Kidney (tissue), 14 donors: ENCODE results near the gene CTIF. TPM values are rescaled to one million over a fixed set of nuclear protein-coding genes. Genes with fewer than 3 reads are reported as not detected.

Experiments used
- DNase-seq, 5 donors: peaks; one replicate each; pipeline ENCODE4 v3.0.0-alpha.2; 2013 to 2020
- FAIRE-seq: peaks from 2 replicates; lab custom pipeline; 2012; peaks lifted over from hg19 to GRCh38; lab: Jason Lieb, UNC
- H3K27ac ChIP-seq, 2 donors: one replicate each; pipeline ENCODE4 v1.7.0; 2013; ENCODE audit warnings: low read depth in 2 of 2, low read length in 2 of 2, inconsistent platforms in 1 of 2
- H3K27me3 ChIP-seq: one replicate; pipeline ENCODE4 v1.7.1; 2013; ENCODE audit warnings: low read length, inconsistent platforms; ENCODE audit not compliant: control insufficient read depth, insufficient read depth
- H3K36me3 ChIP-seq, 3 donors: one replicate each; pipeline versions ENCODE4 v1.7.0 to v1.7.1; 2013; ENCODE audit warnings: low read length in 3 of 3, control low read depth in 1 of 3, inconsistent platforms in 1 of 3; ENCODE audit not compliant: insufficient read depth in 3 of 3, control insufficient read depth in 2 of 3
- H3K4me1 ChIP-seq, 3 donors: one replicate each; pipeline versions ENCODE4 v1.7.0 to v1.7.1; 2013; ENCODE audit warnings: low read length in 3 of 3, inconsistent platforms in 1 of 3, low read depth in 1 of 3; ENCODE audit not compliant: control insufficient read depth in 2 of 3, insufficient read depth in 2 of 3
- H3K4me3 ChIP-seq, 3 donors: one replicate each; pipeline versions ENCODE4 v1.7.0 to v1.8.1; 2013; ENCODE audit warnings: low read length in 3 of 3, control low read depth in 1 of 3, inconsistent platforms in 1 of 3
- H3K9ac ChIP-seq, 3 donors: one replicate each; pipeline versions ENCODE4 v1.7.0 to v1.7.1; 2013; ENCODE audit warnings: low read length in 3 of 3, control low read depth in 1 of 3, inconsistent platforms in 1 of 3
- H3K9me3 ChIP-seq, 3 donors: one replicate each; pipeline versions ENCODE4 v1.7.0 to v1.7.1; 2013; ENCODE audit warnings: low read length in 3 of 3, control low read depth in 1 of 3, inconsistent platforms in 1 of 3; ENCODE audit not compliant: control insufficient read depth in 2 of 3, insufficient read depth in 1 of 3
- CTCF ChIP-seq: IDR thresholded peaks from 3 replicates; pipeline ENCODE4 v1.5.1; 2012; ENCODE audit warnings: mild to moderate bottlenecking, moderate library complexity, borderline replicate concordance; ENCODE audit not compliant: insufficient read depth; ENCODE audit errors: extremely low read depth
- intact Hi-C: fragments of 100-400 bp; cut with DNase I; formaldehyde crosslinking; loops from one replicate; pipeline ENCODE4 v1.11.1; 2022
- polyA plus RNA-seq: library from polyadenylated mRNA; stranded (reverse); fragments of 350-450 nt; fragmentation: Illumina TruSeq; extraction: RNeasy Lipid Tissue Mini Kit (QIAGEN cat#74804); gene quantifications from one replicate; pipeline ENCODE4 v1.2.3, GENCODE V29; 2014; ENCODE audit warnings: low read depth, low replicate concordance; ENCODE audit not compliant: insufficient read depth
- total RNA-seq: library from RNA; stranded (reverse); fragmentation: NEBNext Ultra II Directional; extraction: Animal tissue kit (Norgen Biotek cat#: 25700); gene quantifications from one replicate; pipeline ENCODE4 v1.2.1, GENCODE V29; 2021
- donor health status: control.
- donor health status: control.
- donor health status: control.
- donor health status: control.
- donor health status: control.
- donor health status: DM: yes; HTN: yes; CAD: no.
- donor health status: Normal renal cell carcinoma (clear cell type).

Gene CTIF
- total and polyA plus RNA-seq, 2 donors from 2014 or later, result 37.3 to 41.9 TPM

- Histone ChIP-seq H3K27ac (no peak overlapping the region), H3K9me3 (no peaks in the 10 kb centered on the region), H3K27me3 (no peaks in the 10 kb centered on the region), H3K36me3 (no peaks in the 10 kb centered on the region), H3K4me1 (no peaks in the 10 kb centered on the region), H3K4me3 (no peak overlapping the region), H3K9ac (no peak overlapping the region)
- FAIRE-seq (no peak), DNase-seq (peak in 4 of 5 donors; percentile 4 to 64 (median 54))
- intact Hi-C loops, result no loop called here
- no peak for TF ChIP-seq CTCF
Measured at GRCh38 chr18:48600456-48601090, 61.7 kb downstream of the CTIF start.

GRCh38 chr18:48601343-48601742, 62.5 kb downstream of the CTIF start:
- no peak for TF ChIP-seq CTCF
- no peaks in the 10 kb centered on the region for H3K9me3 ChIP-seq
- H3K9ac ChIP-seq, result no peak overlapping the region
- DNase-seq (peak in 1 of 5 donors; percentile 22), FAIRE-seq (no peak)
- H3K27ac ChIP-seq, result no peak overlapping the region
- no peaks in the 10 kb centered on the region for H3K27me3 ChIP-seq
- H3K4me3 ChIP-seq, result no peak overlapping the region
- no peaks in the 10 kb centered on the region for H3K36me3 ChIP-seq
- intact Hi-C loops, result no loop called here
- H3K4me1 ChIP-seq, result no peaks in the 10 kb centered on the region

- Histone ChIP-seq H3K9ac (no peak overlapping the region), H3K27ac (no peak overlapping the region), H3K4me1 (peaks cover 0 to 6% (median 0%) of the 10 kb centered on the region in 3 donors), H3K27me3 (no peaks in the 10 kb centered on the region), H3K36me3 (no peaks in the 10 kb centered on the region), H3K4me3 (no peak overlapping the region), H3K9me3 (no peaks in the 10 kb centered on the region)
- intact Hi-C loops, result no loop called here
- no peak for FAIRE-seq
- TF ChIP-seq CTCF, result no peak
- DNase-seq, result peak in 1 of 5 donors; percentile 4
Measured at GRCh38 chr18:48602759-48603390, 64.0 kb downstream of the CTIF start.
